HCT116 (cell line): ENCODE results near the gene SLC16A12. TPM values are rescaled to one million over a fixed set of nuclear protein-coding genes. Genes with fewer than 3 reads are reported as not detected.

Source experiments
- ATAC-seq: fragments of 200-7000 bp; cut with Tn5 transposase; 2 replicates; pipeline ENCODE4 v1.9.1; 2020; ENCODE audit warnings: mild to moderate bottlenecking, moderate library complexity
- BruUV-seq: library from RNA; stranded (reverse); fragments of 400-500 nt; replicated peaks from 2 replicates; lab custom pipeline; 2021; lab: Mats Ljungman, UMichigan
- CTCF ChIA-PET: fragments of 300-600 bp; sonication (Branson Sonifier 250); formaldehyde crosslinking; loops from one replicate; lab custom pipeline; 2021; ENCODE audit warnings: antibody characterized with exemption; lab: Charles Lee
- POLR2A ChIA-PET: fragments of 300-600, 350-600 bp; sonication (Branson Sonifier 250); formaldehyde crosslinking; loops from one replicate; lab custom pipeline; 2021; ENCODE audit warnings: antibody characterized with exemption; lab: Charles Lee
- RAD21 ChIA-PET, 2 experiments: fragments of 300-600 bp; sonication (Branson Sonifier 250); formaldehyde crosslinking; loops; one replicate each; lab custom pipeline; 2023; ENCODE audit warnings: low total read pairs in 2 of 2; ENCODE audit not compliant: uncharacterized antibody in 2 of 2, unreplicated experiment in 2 of 2, low non-redundant PET in 1 of 2; lab: Charles Lee
- DNase-seq: peaks from one replicate; pipeline ENCODE4 v3.0.0-alpha.2; 2010; ENCODE audit warnings: low read depth, low spot score
- H2AFZ ChIP-seq: fragments of 200-600 bp; shearing (Covaris generic), sonication (generic); 2 replicates; pipeline ENCODE4 v1.6.1; 2017; ENCODE audit warnings: low read depth, mixed run types, mixed read lengths, antibody characterized with exemption, low read length; ENCODE audit not compliant: poor library complexity, severe bottlenecking
- H3K27ac ChIP-seq: 2 replicates; pipeline ENCODE4 v1.5.1; 2012; ENCODE audit warnings: low read depth, low read length
- H3K27me3 ChIP-seq: fragments of 200-600 bp; sonication (generic); 2 replicates; pipeline ENCODE4 v1.6.1; 2016; ENCODE audit warnings: mixed run types, low read length, mixed read lengths; ENCODE audit not compliant: insufficient read depth
- H3K36me3 ChIP-seq, 2 experiments: fragments of 200-500 bp in 1 of 2; fragments of 200-600 bp in 1 of 2; sonication (Bioruptor generic) in 1 of 2; sonication (generic) in 1 of 2; 2 replicates each; pipeline versions ENCODE4 v1.5.1 to v1.6.1; 2014 to 2016; ENCODE audit warnings: low read length in 2 of 2, inconsistent platforms in 1 of 2, mixed read lengths in 1 of 2, mixed run types in 1 of 2; ENCODE audit not compliant: insufficient read depth in 2 of 2, control insufficient read depth in 1 of 2
- H3K4me1 ChIP-seq, 2 experiments: fragments of 200-600 bp in 1 of 2; sonication (generic) in 1 of 2; 2 replicates each; pipeline versions ENCODE4 v1.5.1 to v1.6.1; 2012 to 2017; ENCODE audit warnings: low read length in 2 of 2, inconsistent platforms in 1 of 2, mild to moderate bottlenecking in 1 of 2, mixed read lengths in 1 of 2, mixed run types in 1 of 2, moderate library complexity in 1 of 2; ENCODE audit not compliant: insufficient read depth in 2 of 2, control insufficient read depth in 1 of 2
- H3K4me2 ChIP-seq: fragments of 200-600 bp; sonication (generic); 2 replicates; pipeline ENCODE4 v1.6.1; 2017; ENCODE audit warnings: mixed run types, low read length, mixed read lengths
- H3K4me3 ChIP-seq, 2 experiments: fragments of 200-600 bp in 1 of 2; sonication (generic) in 1 of 2; replicated peaks in 1 of 2; 2 replicates each; pipeline ENCODE4 v1.5.1; 2011 to 2016; ENCODE audit warnings: low read length in 2 of 2, control low read depth in 1 of 2, low read depth in 1 of 2, mild to moderate bottlenecking in 1 of 2, mixed read lengths in 1 of 2, mixed run types in 1 of 2
- H3K79me2 ChIP-seq: fragments of 200-600 bp; sonication (generic); 2 replicates; pipeline ENCODE4 v1.6.1; 2017; ENCODE audit warnings: mild to moderate bottlenecking, mixed run types, low read length, moderate library complexity, mixed read lengths; ENCODE audit not compliant: insufficient read depth
- H3K9ac ChIP-seq: fragments of 200-600 bp; sonication (generic); 2 replicates; pipeline ENCODE4 v1.6.1; 2016; ENCODE audit warnings: low read length, mixed read lengths
- H3K9me2 ChIP-seq: fragments of 200-600 bp; sonication (generic), shearing (Covaris generic); 2 replicates; pipeline ENCODE4 v1.6.1; 2017; ENCODE audit warnings: mixed run types, mild to moderate bottlenecking, moderate library complexity; ENCODE audit not compliant: insufficient read depth
- H3K9me3 ChIP-seq, 2 experiments: fragments of 200-500 bp in 1 of 2; fragments of 200-600 bp in 1 of 2; sonication (Bioruptor generic) in 1 of 2; sonication (generic) in 1 of 2; 2 replicates each; pipeline ENCODE4 v1.6.1; 2014 to 2017; ENCODE audit warnings: low read length in 2 of 2, mixed read lengths in 2 of 2, inconsistent platforms in 1 of 2, low read depth in 1 of 2, mild to moderate bottlenecking in 1 of 2, mixed run types in 1 of 2, moderate library complexity in 1 of 2; ENCODE audit not compliant: control insufficient read depth in 1 of 2, insufficient read depth in 1 of 2
- H4K20me1 ChIP-seq: fragments of 200-600 bp; sonication (generic), shearing (Covaris generic); 2 replicates; pipeline ENCODE4 v1.6.1; 2017; ENCODE audit warnings: mixed run types, mild to moderate bottlenecking, moderate library complexity; ENCODE audit not compliant: insufficient read depth
- ATF3 ChIP-seq: IDR thresholded peaks from 2 replicates; pipeline ENCODE4 v1.6.1; 2012
- CBX3 ChIP-seq: IDR thresholded peaks from 2 replicates; pipeline ENCODE4 v1.6.1; 2012; ENCODE audit warnings: low read depth
- EGR1 ChIP-seq: IDR thresholded peaks from 2 replicates; pipeline ENCODE4 v1.6.1; 2012; ENCODE audit warnings: low read depth
- ELF1 ChIP-seq: IDR thresholded peaks from 2 replicates; pipeline ENCODE4 v1.6.1; 2012; ENCODE audit warnings: low read depth, borderline replicate concordance
- MAX ChIP-seq: IDR thresholded peaks from 2 replicates; pipeline ENCODE4 v1.6.1; 2012
- POLR2AphosphoS5 ChIP-seq: IDR thresholded peaks from 2 replicates; pipeline ENCODE4 v1.6.1; 2011; ENCODE audit warnings: mild to moderate bottlenecking, low read depth, low read length, moderate library complexity
- RAD21 ChIP-seq: IDR thresholded peaks from 2 replicates; pipeline ENCODE4 v1.6.1; 2012; ENCODE audit warnings: low read depth, mild to moderate bottlenecking
- SIN3A ChIP-seq: IDR thresholded peaks from 2 replicates; pipeline ENCODE4 v1.6.1; 2012; ENCODE audit warnings: low read depth
- TCF7L2 ChIP-seq: IDR thresholded peaks from 2 replicates; pipeline ENCODE4 v1.7.0; 2011; ENCODE audit warnings: borderline replicate concordance, inconsistent platforms; ENCODE audit not compliant: insufficient read depth, insufficient read length; ENCODE audit errors: extremely low read depth
- intact Hi-C: fragments of 100-400 bp; cut with micrococcal nuclease; formaldehyde crosslinking; loops from 2 replicates; pipeline ENCODE4 v1.10.0; 2022
- total RNA-seq: library from RNA; stranded (reverse); gene quantifications from one replicate; pipeline ENCODE4 v1.2.1, GENCODE V29; 2021; ENCODE audit not compliant: unreplicated experiment

The SLC16A12 gene
- total RNA-seq, 1 experiment from 2014 or later = not detected

- POLR2A ChIA-PET = no interaction called here
- H3K4me1 ChIP-seq = peaks cover 0 to 13% of the 10 kb centered on the region in 2 experiments; a peak in 2 of 4 replicates
- no peak overlapping the region for H3K27ac ChIP-seq
- DNase-seq (no peak), ATAC-seq (no peak)
- RAD21 ChIA-PET = no interaction called here
- H3K36me3 ChIP-seq = no peaks in the 10 kb centered on the region
- H4K20me1 ChIP-seq = no peaks in the 10 kb centered on the region
- H3K4me3 ChIP-seq = no peak overlapping the region
- no peak overlapping the region for H3K9ac ChIP-seq
- no peaks in the 10 kb centered on the region for H3K9me3 ChIP-seq
- no peak overlapping the region for H2AFZ ChIP-seq
- H3K79me2 ChIP-seq = no peaks in the 10 kb centered on the region
- intact Hi-C loops = no loop called here
- H3K4me2 ChIP-seq = no peak overlapping the region
- BruUV-seq = no TSS peak
- CTCF ChIA-PET = no interaction called here
- TF ChIP-seq POLR2AphosphoS5 (no peak), RAD21 (no peak)
- no peaks in the 10 kb centered on the region for H3K27me3 ChIP-seq
- no peaks in the 10 kb centered on the region for H3K9me2 ChIP-seq
Measured at GRCh38 chr10:89518108-89518507, 17.3 kb downstream of the SLC16A12 start.

- no TSS peak for BruUV-seq
- H3K27ac ChIP-seq = no peak overlapping the region
- H4K20me1 ChIP-seq = no peaks in the 10 kb centered on the region
- H3K4me2 ChIP-seq = peak overlapping the region; percentile 28
- intact Hi-C loops = no loop called here
- H3K9ac ChIP-seq = no peak overlapping the region
- no peaks in the 10 kb centered on the region for H3K9me2 ChIP-seq
- peak overlapping the region; percentile 76 for H2AFZ ChIP-seq
- no peaks in the 10 kb centered on the region for H3K9me3 ChIP-seq
- CTCF ChIA-PET = no interaction called here
- no peaks in the 10 kb centered on the region for H3K79me2 ChIP-seq
- peaks cover 0 to 8% of the 10 kb centered on the region in 2 experiments; a peak in 2 of 4 replicates for H3K4me1 ChIP-seq
- no peak for TF ChIP-seq MAX
- TF ChIP-seq SIN3A = no peak
- TF ChIP-seq ELF1 = no peak
- 0 out of 2 replicates have a peak, but pooled peaks have one; percentile 42 for TF ChIP-seq ATF3
- TF ChIP-seq EGR1 = no peak
- no peak for TF ChIP-seq CBX3
- TF ChIP-seq TCF7L2 = no peak
- no peak for DNase-seq
- no peaks in the 10 kb centered on the region for H3K27me3 ChIP-seq
- RAD21 ChIA-PET = no interaction called here
- peak; percentile 44; the same call in 1 of the 2 replicates for ATAC-seq
- POLR2A ChIA-PET = no interaction called here
- H3K36me3 ChIP-seq = no peaks in the 10 kb centered on the region
- H3K4me3 ChIP-seq = no peak overlapping the region
Measured at GRCh38 chr10:89516149-89516832, 19.1 kb downstream of the SLC16A12 start.
